ENCODE measurements around the gene ARHGAP25. TPM values are rescaled to one million over a fixed set of nuclear protein-coding genes. Genes with fewer than 3 reads are reported as not detected.

The ARHGAP25 gene
- total RNA-seq, 1 donor from 2014 or later = 0.08 TPM

- TF ChIP-seq CTCF (IDR thresholded peaks at IDR 0.05; ENCODE audit: insufficient read depth, low read length, poor library complexity, severe bottlenecking) = no peak
- no peak for DNase-seq (ENCODE audit: low read depth)
- H3K36me3 ChIP-seq (ENCODE audit: control insufficient read depth, insufficient read depth, low read length) = no peaks in the 10 kb centered on the region
- H3K4me3 ChIP-seq (ENCODE audit: low read depth, low read length) = no peak overlapping the region
- no peaks in the 10 kb centered on the region for H3K27me3 ChIP-seq (ENCODE audit: control insufficient read depth, insufficient read depth, low read length)
Observed at GRCh38 chr2:68727683-68728375, 6.8 kb upstream of the ARHGAP25 start.

DNA sequence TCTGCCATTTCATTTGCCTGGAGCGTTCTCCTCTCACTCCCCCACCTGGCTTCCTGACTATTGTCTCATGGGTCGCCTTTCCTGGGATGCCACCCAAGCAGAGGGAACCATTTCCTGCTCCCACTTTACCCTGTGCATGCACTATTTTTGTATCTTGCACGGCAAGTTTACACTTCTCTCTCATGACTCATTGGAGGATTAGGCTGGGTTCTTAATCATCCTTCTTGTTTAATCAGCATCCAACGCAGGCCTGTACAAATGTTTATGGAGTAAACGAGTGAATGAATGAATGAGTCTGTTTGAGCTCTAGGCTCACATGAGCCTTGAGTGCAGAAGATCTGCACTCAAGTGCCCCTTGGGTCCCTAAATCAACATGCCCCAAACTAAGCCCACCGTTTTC lies 3.8 kb upstream of the ARHGAP25 start:
- Histone ChIP-seq H3K36me3 (ENCODE audit: control insufficient read depth, insufficient read depth, low read length) (no peaks in the 10 kb centered on the region), H3K27me3 (ENCODE audit: control insufficient read depth, insufficient read depth, low read length) (no peaks in the 10 kb centered on the region), H3K4me3 (ENCODE audit: low read depth, low read length) (no peak overlapping the region)
- DNase-seq (ENCODE audit: low read depth) = no peak
- TF ChIP-seq CTCF (IDR thresholded peaks at IDR 0.05; ENCODE audit: insufficient read depth, low read length, poor library complexity, severe bottlenecking) = no peak

DNA sequence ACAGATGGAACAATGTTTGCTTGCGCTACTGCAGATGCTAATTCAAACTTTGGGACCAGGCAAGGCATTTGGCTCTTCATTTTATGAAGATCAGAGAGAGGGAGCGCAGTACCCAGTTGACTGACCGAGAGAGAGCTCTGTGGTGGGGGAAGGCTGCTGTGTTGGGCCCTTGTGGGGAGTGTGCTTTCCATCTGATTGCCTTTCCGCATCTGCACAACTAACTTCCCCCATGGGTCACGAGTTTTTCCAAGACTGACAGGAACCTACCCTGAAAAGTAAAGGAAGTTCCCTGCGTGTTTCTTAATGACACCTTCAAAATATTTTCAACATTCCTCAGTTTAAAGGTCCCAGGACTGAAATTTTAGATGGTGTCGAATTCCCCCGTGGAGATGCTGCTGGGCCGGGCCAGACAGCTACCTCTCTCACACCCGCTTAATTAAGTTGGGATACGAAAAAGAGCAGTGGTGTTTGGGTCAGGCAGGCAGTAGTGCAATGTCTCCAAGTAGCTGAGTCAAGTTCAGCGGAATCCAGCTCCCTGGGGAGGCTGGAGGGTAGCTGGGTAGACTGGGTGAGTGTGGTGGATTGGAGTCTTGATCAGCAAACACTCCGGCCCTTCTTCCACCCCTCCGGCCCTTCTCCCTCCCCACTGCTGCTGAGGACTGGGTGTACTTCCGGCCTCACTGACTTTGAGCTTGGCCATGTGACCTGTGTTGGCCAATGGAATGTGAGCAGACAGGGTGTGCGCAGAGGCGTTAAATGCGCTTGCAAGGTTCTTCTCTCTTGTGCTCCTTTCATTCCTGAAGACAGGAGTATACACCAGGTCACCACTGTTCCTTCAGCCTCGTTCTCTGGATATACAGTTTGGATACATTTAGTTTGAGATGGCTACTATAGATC lies 2.3 kb upstream of the ARHGAP25 start:
- Histone ChIP-seq H3K36me3 (ENCODE audit: control insufficient read depth, insufficient read depth, low read length) (no peaks in the 10 kb centered on the region), H3K27me3 (ENCODE audit: control insufficient read depth, insufficient read depth, low read length) (no peaks in the 10 kb centered on the region), H3K4me3 (ENCODE audit: low read depth, low read length) (no peak overlapping the region)
- no peak for TF ChIP-seq CTCF (IDR thresholded peaks at IDR 0.05; ENCODE audit: insufficient read depth, low read length, poor library complexity, severe bottlenecking)
- no peak for DNase-seq (ENCODE audit: low read depth)

- DNase-seq (ENCODE audit: low read depth) = no peak
- no peak overlapping the region for H3K4me3 ChIP-seq (ENCODE audit: low read depth, low read length)
- H3K36me3 ChIP-seq (ENCODE audit: control insufficient read depth, insufficient read depth, low read length) = no peaks in the 10 kb centered on the region
- H3K27me3 ChIP-seq (ENCODE audit: control insufficient read depth, insufficient read depth, low read length) = no peaks in the 10 kb centered on the region
- no peak for TF ChIP-seq CTCF (IDR thresholded peaks at IDR 0.05; ENCODE audit: insufficient read depth, low read length, poor library complexity, severe bottlenecking)
Observed at GRCh38 chr2:68733365-68733764, 1.2 kb upstream of the ARHGAP25 start.

DNA sequence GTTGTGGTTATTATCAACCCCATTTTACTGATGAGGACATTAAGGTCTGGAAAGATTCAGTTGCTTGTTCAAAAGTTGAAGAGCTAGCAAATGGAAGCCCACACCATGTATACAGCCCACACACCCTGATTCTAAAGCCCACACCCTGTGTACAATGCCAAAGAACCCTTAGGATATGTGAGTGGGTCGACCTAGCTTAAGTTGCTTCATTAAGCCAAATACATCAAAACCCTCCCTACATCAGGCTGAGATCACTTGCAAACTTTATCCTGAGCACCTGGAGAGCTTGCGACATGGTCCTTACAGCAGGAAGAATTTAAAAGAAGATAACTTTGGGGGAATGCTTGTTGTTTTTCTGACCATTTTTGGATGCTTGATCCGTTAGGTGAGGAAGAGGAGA lies 435 bp upstream of the ARHGAP25 start:
- TF ChIP-seq CTCF (IDR thresholded peaks at IDR 0.05; ENCODE audit: insufficient read depth, low read length, poor library complexity, severe bottlenecking) = no peak
- H3K27me3 ChIP-seq (ENCODE audit: control insufficient read depth, insufficient read depth, low read length) = no peaks in the 10 kb centered on the region
- H3K36me3 ChIP-seq (ENCODE audit: control insufficient read depth, insufficient read depth, low read length) = no peaks in the 10 kb centered on the region
- no peak overlapping the region for H3K4me3 ChIP-seq (ENCODE audit: low read depth, low read length)
- DNase-seq (ENCODE audit: low read depth) = no peak
